Calu3 (cell line): ENCODE measurements around the gene LRMDA. TPM values are rescaled to one million over a fixed set of nuclear protein-coding genes. Genes with fewer than 3 reads are reported as not detected.

ENCODE experiments used
- BruUV-seq: library from RNA; stranded (reverse); fragments of 400-500 nt; replicated peaks from 2 replicates; lab custom pipeline; 2021; lab: Mats Ljungman, UMichigan
- CTCF ChIA-PET: fragments of 300-600 bp; sonication (Branson Sonifier 250); formaldehyde crosslinking; loops from one replicate; lab custom pipeline; 2022; ENCODE audit warnings: antibody characterized with exemption; lab: Charles Lee
- DNase-seq: peaks from one replicate; pipeline ENCODE4 v3.0.0; 2022
- H3K27ac Mint-ChIP-seq: one replicate; pipeline ENCODE4 v1.8.0; 2022; ENCODE audit warnings: mixed read lengths; ENCODE audit not compliant: unreplicated experiment
- H3K27me3 Mint-ChIP-seq: one replicate; pipeline ENCODE4 v1.8.0; 2022; ENCODE audit warnings: mixed read lengths; ENCODE audit not compliant: unreplicated experiment
- H3K36me3 Mint-ChIP-seq: one replicate; pipeline ENCODE4 v1.8.0; 2022; ENCODE audit warnings: mild to moderate bottlenecking, moderate library complexity, mixed read lengths; ENCODE audit not compliant: insufficient read depth, unreplicated experiment
- H3K4me1 Mint-ChIP-seq: one replicate; pipeline ENCODE4 v1.8.0; 2022; ENCODE audit warnings: mild to moderate bottlenecking, low read depth, mixed read lengths; ENCODE audit not compliant: unreplicated experiment
- H3K4me3 Mint-ChIP-seq: one replicate; pipeline ENCODE4 v1.8.0; 2022; ENCODE audit warnings: mild to moderate bottlenecking, low read depth, moderate library complexity, mixed read lengths; ENCODE audit not compliant: unreplicated experiment
- H3K9me3 Mint-ChIP-seq: one replicate; pipeline ENCODE4 v1.8.0; 2022; ENCODE audit warnings: low read depth, mixed read lengths; ENCODE audit not compliant: unreplicated experiment
- CTCF ChIP-seq: fragments of 200-600 bp; IDR thresholded peaks from one replicate; pipeline ENCODE4 v1.8.0; 2022; ENCODE audit warnings: antibody characterized with exemption; ENCODE audit not compliant: unreplicated experiment
- intact Hi-C: fragments of 100-400 bp; cut with micrococcal nuclease; formaldehyde crosslinking; loops from one replicate; pipeline ENCODE4 v1.10.0; 2022; ENCODE audit not compliant: unreplicated experiment
- total RNA-seq: library from RNA; stranded (reverse); gene quantifications from 2 replicates; pipeline ENCODE4 v1.2.3, GENCODE V29; 2022

Gene LRMDA
- total RNA-seq, 1 experiment from 2014 or later = 7.6 TPM

GRCh38 chr10:76401006-76401405 is 969.6 kb downstream of the LRMDA start:
- Mint-ChIP-seq H3K36me3 (no peaks in the 10 kb centered on the region), H3K27me3 (no peaks in the 10 kb centered on the region), H3K4me3 (no peak overlapping the region), H3K9me3 (peaks cover 34% of the 10 kb centered on the region), H3K27ac (no peak overlapping the region), H3K4me1 (no peaks in the 10 kb centered on the region)
- TF ChIP-seq CTCF = no peak
- no peak for DNase-seq
- no TSS peak for BruUV-seq
- CTCF ChIA-PET = no interaction called here
- intact Hi-C loops = no loop called here

GRCh38 chr10:76403912-76404311 is 972.5 kb downstream of the LRMDA start:
- Mint-ChIP-seq H3K4me3 (no peak overlapping the region), H3K36me3 (no peaks in the 10 kb centered on the region), H3K27ac (no peak overlapping the region), H3K27me3 (no peaks in the 10 kb centered on the region), H3K4me1 (no peaks in the 10 kb centered on the region), H3K9me3 (peaks cover 31% of the 10 kb centered on the region)
- DNase-seq = no peak
- BruUV-seq = no TSS peak
- CTCF ChIA-PET = no interaction called here
- no peak for TF ChIP-seq CTCF
- intact Hi-C loops = no loop called here

GRCh38 chr10:76404531-76404930 is 973.1 kb downstream of the LRMDA start:
- Mint-ChIP-seq H3K4me3 (no peak overlapping the region), H3K36me3 (no peaks in the 10 kb centered on the region), H3K27me3 (no peaks in the 10 kb centered on the region), H3K4me1 (no peaks in the 10 kb centered on the region), H3K27ac (no peak overlapping the region), H3K9me3 (peaks cover 30% of the 10 kb centered on the region)
- CTCF ChIA-PET = no interaction called here
- BruUV-seq = no TSS peak
- intact Hi-C loops = no loop called here
- TF ChIP-seq CTCF = no peak
- DNase-seq = no peak

GRCh38 chr10:76405922-76406321 is 974.5 kb downstream of the LRMDA start:
- DNase-seq = no peak
- intact Hi-C loops = no loop called here
- no TSS peak for BruUV-seq
- CTCF ChIA-PET = no interaction called here
- H3K4me3 Mint-ChIP-seq = no peak overlapping the region
- H3K27me3 Mint-ChIP-seq = no peaks in the 10 kb centered on the region
- no peak overlapping the region for H3K27ac Mint-ChIP-seq
- no peaks in the 10 kb centered on the region for H3K36me3 Mint-ChIP-seq
- H3K4me1 Mint-ChIP-seq = no peaks in the 10 kb centered on the region
- H3K9me3 Mint-ChIP-seq = peaks cover 31% of the 10 kb centered on the region
- no peak for TF ChIP-seq CTCF

- no TSS peak for BruUV-seq
- Mint-ChIP-seq H3K27ac (no peak overlapping the region), H3K4me3 (no peak overlapping the region), H3K36me3 (no peaks in the 10 kb centered on the region), H3K27me3 (no peaks in the 10 kb centered on the region), H3K9me3 (peaks cover 27% of the 10 kb centered on the region), H3K4me1 (no peaks in the 10 kb centered on the region)
- intact Hi-C loops = no loop called here
- TF ChIP-seq CTCF = no peak
- no peak for DNase-seq
- CTCF ChIA-PET = no interaction called here
These were observed 977.2 kb downstream of the LRMDA start for GRCh38 chr10:76408646-76409045.
